K562 (cell line): ENCODE data around the gene IFRD1. TPM values are rescaled to one million over a fixed set of nuclear protein-coding genes. Genes with fewer than 3 reads are reported as not detected.

Experiments
- CHCHD3 ChIP-seq: fragments of 250-450 bp; sonication (Bioruptor Pico); IDR thresholded peaks from 2 replicates; pipeline ENCODE4 v2.1.2; 2022; ENCODE audit warnings: mild to moderate bottlenecking
- DDX20 ChIP-seq: fragments of 450-650 bp; IDR thresholded peaks from 2 replicates; pipeline ENCODE4 v1.6.1; 2016; ENCODE audit warnings: missing genetic modification characterization, low read depth, mild to moderate bottlenecking, missing compliant biosample characterization, moderate library complexity
- HMG20A ChIP-seq: fragments of 450-650 bp; formaldehyde crosslinking; conservative IDR thresholded peaks from 2 replicates; pipeline ENCODE4 v1.4.0; 2020; ENCODE audit warnings: mild to moderate bottlenecking, mixed read lengths
- JUNB ChIP-seq: fragments of 450-650 bp; formaldehyde crosslinking; conservative IDR thresholded peaks from 2 replicates; pipeline ENCODE4 v1.4.0; 2020; ENCODE audit warnings: mild to moderate bottlenecking
- NFRKB ChIP-seq: fragments of 450-650 bp; IDR thresholded peaks from 2 replicates; pipeline ENCODE4 v1.6.1; 2016; ENCODE audit warnings: low read depth
- PCBP2 ChIP-seq: fragments of 200-400 bp; formaldehyde crosslinking; IDR thresholded peaks from 2 replicates; pipeline ENCODE4 v1.6.1; 2018; ENCODE audit warnings: low read length, low read depth, mild to moderate bottlenecking, moderate library complexity; ENCODE audit not compliant: poor library complexity, severe bottlenecking
- POLR2AphosphoS2 ChIP-seq: IDR thresholded peaks from 2 replicates; pipeline ENCODE4 v1.6.1; 2012; ENCODE audit warnings: low read length, improper control_type of control experiment
- PRMT5 ChIP-seq: sonication (generic); formaldehyde crosslinking; IDR thresholded peaks from 2 replicates; pipeline ENCODE4 v1.5.0; 2020; ENCODE audit warnings: missing genetic modification reagents
- SP1 ChIP-seq: sonication (generic); formaldehyde crosslinking; IDR thresholded peaks from 2 replicates; pipeline ENCODE4 v1.8.1; 2022; ENCODE audit warnings: mild to moderate bottlenecking, missing genetic modification reagents
- ZC3H8 ChIP-seq: fragments of 450-650 bp; IDR thresholded peaks from 2 replicates; pipeline ENCODE4 v1.6.1; 2017
- ZNF3 ChIP-seq: fragments of 250-450 bp; sonication (Bioruptor Pico); IDR thresholded peaks from 2 replicates; pipeline ENCODE4 v1.5.0; 2021; ENCODE audit warnings: mild to moderate bottlenecking, moderate library complexity
- ZNF347 ChIP-seq: fragments of 450-650 bp; formaldehyde crosslinking; IDR thresholded peaks from 2 replicates; pipeline ENCODE4 v1.4.0; 2020; ENCODE audit warnings: low read depth, mild to moderate bottlenecking, moderate library complexity
- ZNF436 ChIP-seq: fragments of 250-450, 450-650 bp; sonication (Bioruptor Pico); formaldehyde crosslinking; IDR thresholded peaks from 2 replicates; pipeline ENCODE4 v1.7.0; 2020; ENCODE audit warnings: mild to moderate bottlenecking
- ZNF707 ChIP-seq: fragments of 250-450 bp; sonication (Bioruptor Pico); conservative IDR thresholded peaks from 2 replicates; pipeline ENCODE4 v1.8.0; 2022; ENCODE audit warnings: inconsistent platforms, mild to moderate bottlenecking, moderate library complexity
- ZNF830 ChIP-seq: fragments of 250-450 bp; sonication (Bioruptor Pico); IDR thresholded peaks from 2 replicates; pipeline ENCODE4 v1.5.0; 2021; ENCODE audit warnings: mild to moderate bottlenecking
- polyA plus RNA-seq, 8 experiments: library from polyadenylated mRNA; depleted of rRNA in 4 of 8; stranded (reverse) in 5 of 8; unstranded in 3 of 8; fragments of >200 nt; fragmentation: Nextera tagmentation in 2 of 8; fragmentation: Illumina TruSeq in 1 of 8; extraction: Ambion mirVana in 2 of 8; extraction: Trizol in 1 of 8; gene quantifications; 2 replicates each; pipeline versions ENCODE4 v1.2.1 to v1.2.3, GENCODE V29; 2011 to 2014; ENCODE audit warnings: inconsistent platforms in 1 of 8, missing spikeins in 1 of 8
- total RNA-seq, 7 experiments: library from RNA; depleted of rRNA in 6 of 7; stranded (reverse); fragments of >200 nt in 6 of 7; fragmentation: Illumina TruSeq in 2 of 7; extraction: Trizol in 2 of 7; gene quantifications; 2 replicates each; pipeline versions ENCODE4 v1.2.1 to v1.2.3, GENCODE V29; 2011 to 2021; ENCODE audit warnings: low replicate concordance in 1 of 7
- TF ChIP-seq, protein P1 (sequence below): sonication (generic); formaldehyde crosslinking; IDR thresholded peaks from 2 replicates; pipeline ENCODE4 v1.8.0; 2023; ENCODE audit warnings: mild to moderate bottlenecking, missing genetic modification reagents
- TF ChIP-seq, protein P2 (sequence below): sonication (generic); formaldehyde crosslinking; IDR thresholded peaks from 2 replicates; pipeline ENCODE4 v1.9.0; 2022; ENCODE audit warnings: mild to moderate bottlenecking, missing genetic modification reagents
- TF ChIP-seq, protein P3 (sequence below): fragments of 450-650 bp; formaldehyde crosslinking; IDR thresholded peaks from 2 replicates; pipeline ENCODE4 v1.4.0; 2020; ENCODE audit warnings: mild to moderate bottlenecking, moderate library complexity
- TF ChIP-seq, protein P4 (sequence below): IDR thresholded peaks from 2 replicates; pipeline ENCODE4 v1.6.1; 2014; ENCODE audit warnings: antibody characterized with exemption
- TF ChIP-seq, protein P5 (sequence below): fragments of 450-650 bp; IDR thresholded peaks from 2 replicates; pipeline ENCODE4 v1.6.1; 2016; ENCODE audit warnings: low read depth, mild to moderate bottlenecking, moderate library complexity
- TF ChIP-seq, protein P6 (sequence below): fragments of 450-650 bp; IDR thresholded peaks from 2 replicates; pipeline ENCODE4 v1.6.1; 2016

Gene IFRD1
- total and polyA plus RNA-seq, 9 of the 15 experiments (the other 6 are each of a cell fraction or from before 2014, with no cell fraction given) = 27.6 to 81.8 (median 68.1) TPM

DNA sequence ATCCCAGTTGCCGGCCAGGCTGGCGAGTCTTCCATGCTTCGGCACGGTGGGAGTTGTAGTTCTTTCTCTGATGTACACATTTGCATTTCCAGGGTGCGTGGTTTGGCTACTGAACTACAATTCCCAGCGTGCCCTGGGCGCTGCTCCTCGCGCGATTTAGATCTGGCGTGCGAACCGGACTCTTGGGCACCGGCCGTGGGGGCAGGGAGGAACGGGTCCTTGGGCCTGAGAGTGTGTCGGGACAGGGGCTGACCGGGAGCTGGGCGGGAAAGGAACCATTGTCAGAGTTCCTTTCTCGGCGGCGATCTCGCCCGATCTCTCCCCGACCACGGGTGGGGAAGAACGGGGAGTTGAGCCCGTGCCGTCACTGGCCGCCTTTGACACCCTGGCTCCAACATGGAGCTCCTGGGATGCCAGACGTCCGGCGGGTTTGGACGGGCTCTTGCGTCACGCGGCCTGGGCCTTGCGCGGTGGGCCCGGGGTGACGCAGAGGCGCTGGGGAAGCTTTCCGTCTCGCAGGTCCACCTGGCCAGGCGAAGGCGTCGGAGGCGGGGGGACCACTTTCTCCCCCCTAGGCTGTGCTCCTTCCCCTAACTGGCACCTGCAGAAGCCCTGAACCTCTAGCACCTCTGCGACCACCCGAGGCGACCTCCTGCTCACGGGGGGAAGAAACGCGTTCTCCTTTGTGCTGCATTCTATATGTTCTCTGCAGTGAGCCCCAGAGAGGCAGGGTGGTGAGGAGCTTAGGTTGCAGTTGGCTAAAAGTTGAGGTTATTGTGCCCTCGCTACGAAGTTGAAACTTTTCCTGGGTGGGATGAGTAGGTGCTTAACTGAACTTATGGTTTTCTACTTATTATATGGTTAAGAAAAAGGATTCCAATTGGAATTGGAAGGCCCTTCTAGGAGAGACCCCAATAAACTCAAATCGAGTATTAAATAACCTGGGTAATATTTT is 824 bp downstream of the IFRD1 start (continued):
- TF ChIP-seq ZNF830 (CRISPR knock-in tag) = 0 out of 2 replicates have a peak, but pooled peaks have one; percentile 27
- TF ChIP-seq ZNF347 (CRISPR knock-in tag) = no peak
- peak; percentile 67; the same call in 1 of the 2 replicates for TF ChIP-seq SP1 (CRISPR knock-in tag)
- TF ChIP-seq, protein P1, sequence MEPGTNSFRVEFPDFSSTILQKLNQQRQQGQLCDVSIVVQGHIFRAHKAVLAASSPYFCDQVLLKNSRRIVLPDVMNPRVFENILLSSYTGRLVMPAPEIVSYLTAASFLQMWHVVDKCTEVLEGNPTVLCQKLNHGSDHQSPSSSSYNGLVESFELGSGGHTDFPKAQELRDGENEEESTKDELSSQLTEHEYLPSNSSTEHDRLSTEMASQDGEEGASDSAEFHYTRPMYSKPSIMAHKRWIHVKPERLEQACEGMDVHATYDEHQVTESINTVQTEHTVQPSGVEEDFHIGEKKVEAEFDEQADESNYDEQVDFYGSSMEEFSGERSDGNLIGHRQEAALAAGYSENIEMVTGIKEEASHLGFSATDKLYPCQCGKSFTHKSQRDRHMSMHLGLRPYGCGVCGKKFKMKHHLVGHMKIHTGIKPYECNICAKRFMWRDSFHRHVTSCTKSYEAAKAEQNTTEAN = no peak
- TF ChIP-seq JUNB (CRISPR knock-in tag) = no peak; the same call in 1 of the 2 replicates
- TF ChIP-seq ZNF707 (CRISPR knock-in tag) = no peak
- no peak for TF ChIP-seq DDX20 (tag)
- no peak for TF ChIP-seq ZC3H8
- TF ChIP-seq, protein P2, sequence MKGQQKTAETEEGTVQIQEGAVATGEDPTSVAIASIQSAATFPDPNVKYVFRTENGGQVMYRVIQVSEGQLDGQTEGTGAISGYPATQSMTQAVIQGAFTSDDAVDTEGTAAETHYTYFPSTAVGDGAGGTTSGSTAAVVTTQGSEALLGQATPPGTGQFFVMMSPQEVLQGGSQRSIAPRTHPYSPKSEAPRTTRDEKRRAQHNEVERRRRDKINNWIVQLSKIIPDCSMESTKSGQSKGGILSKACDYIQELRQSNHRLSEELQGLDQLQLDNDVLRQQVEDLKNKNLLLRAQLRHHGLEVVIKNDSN (CRISPR knock-in tag) = peak; percentile 68
- TF ChIP-seq, protein P3, sequence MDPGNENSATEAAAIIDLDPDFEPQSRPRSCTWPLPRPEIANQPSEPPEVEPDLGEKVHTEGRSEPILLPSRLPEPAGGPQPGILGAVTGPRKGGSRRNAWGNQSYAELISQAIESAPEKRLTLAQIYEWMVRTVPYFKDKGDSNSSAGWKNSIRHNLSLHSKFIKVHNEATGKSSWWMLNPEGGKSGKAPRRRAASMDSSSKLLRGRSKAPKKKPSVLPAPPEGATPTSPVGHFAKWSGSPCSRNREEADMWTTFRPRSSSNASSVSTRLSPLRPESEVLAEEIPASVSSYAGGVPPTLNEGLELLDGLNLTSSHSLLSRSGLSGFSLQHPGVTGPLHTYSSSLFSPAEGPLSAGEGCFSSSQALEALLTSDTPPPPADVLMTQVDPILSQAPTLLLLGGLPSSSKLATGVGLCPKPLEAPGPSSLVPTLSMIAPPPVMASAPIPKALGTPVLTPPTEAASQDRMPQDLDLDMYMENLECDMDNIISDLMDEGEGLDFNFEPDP = 0 out of 2 replicates have a peak, but pooled peaks have one; percentile 17
- TF ChIP-seq PCBP2 = no peak
- 0 out of 2 replicates have a peak, but pooled peaks have one; percentile 12 for TF ChIP-seq HMG20A (CRISPR knock-in tag)
- no peak for TF ChIP-seq CHCHD3 (CRISPR knock-in tag)
- TF ChIP-seq, protein P4, sequence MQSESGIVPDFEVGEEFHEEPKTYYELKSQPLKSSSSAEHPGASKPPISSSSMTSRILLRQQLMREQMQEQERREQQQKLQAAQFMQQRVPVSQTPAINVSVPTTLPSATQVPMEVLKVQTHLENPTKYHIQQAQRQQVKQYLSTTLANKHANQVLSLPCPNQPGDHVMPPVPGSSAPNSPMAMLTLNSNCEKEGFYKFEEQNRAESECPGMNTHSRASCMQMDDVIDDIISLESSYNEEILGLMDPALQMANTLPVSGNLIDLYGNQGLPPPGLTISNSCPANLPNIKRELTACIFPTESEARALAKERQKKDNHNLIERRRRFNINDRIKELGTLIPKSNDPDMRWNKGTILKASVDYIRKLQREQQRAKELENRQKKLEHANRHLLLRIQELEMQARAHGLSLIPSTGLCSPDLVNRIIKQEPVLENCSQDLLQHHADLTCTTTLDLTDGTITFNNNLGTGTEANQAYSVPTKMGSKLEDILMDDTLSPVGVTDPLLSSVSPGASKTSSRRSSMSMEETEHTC = no peak
- TF ChIP-seq ZNF436 (CRISPR knock-in tag) = no peak
- 0 out of 2 replicates have a peak, but pooled peaks have one; percentile 69 for TF ChIP-seq POLR2AphosphoS2
- TF ChIP-seq PRMT5 (CRISPR knock-in tag) = no peak
- TF ChIP-seq, protein P5, sequence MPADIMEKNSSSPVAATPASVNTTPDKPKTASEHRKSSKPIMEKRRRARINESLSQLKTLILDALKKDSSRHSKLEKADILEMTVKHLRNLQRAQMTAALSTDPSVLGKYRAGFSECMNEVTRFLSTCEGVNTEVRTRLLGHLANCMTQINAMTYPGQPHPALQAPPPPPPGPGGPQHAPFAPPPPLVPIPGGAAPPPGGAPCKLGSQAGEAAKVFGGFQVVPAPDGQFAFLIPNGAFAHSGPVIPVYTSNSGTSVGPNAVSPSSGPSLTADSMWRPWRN = peak; percentile 53; the same call in 1 of the 2 replicates
- TF ChIP-seq, protein P6, sequence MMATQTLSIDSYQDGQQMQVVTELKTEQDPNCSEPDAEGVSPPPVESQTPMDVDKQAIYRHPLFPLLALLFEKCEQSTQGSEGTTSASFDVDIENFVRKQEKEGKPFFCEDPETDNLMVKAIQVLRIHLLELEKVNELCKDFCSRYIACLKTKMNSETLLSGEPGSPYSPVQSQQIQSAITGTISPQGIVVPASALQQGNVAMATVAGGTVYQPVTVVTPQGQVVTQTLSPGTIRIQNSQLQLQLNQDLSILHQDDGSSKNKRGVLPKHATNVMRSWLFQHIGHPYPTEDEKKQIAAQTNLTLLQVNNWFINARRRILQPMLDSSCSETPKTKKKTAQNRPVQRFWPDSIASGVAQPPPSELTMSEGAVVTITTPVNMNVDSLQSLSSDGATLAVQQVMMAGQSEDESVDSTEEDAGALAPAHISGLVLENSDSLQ = no peak; the same call in 1 of the 2 replicates
- peak; percentile 87; the same call in 1 of the 2 replicates for TF ChIP-seq NFRKB
- no peak for TF ChIP-seq ZNF3 (CRISPR knock-in tag)
